ENCODE measurements around the gene COBLL1.

DNA sequence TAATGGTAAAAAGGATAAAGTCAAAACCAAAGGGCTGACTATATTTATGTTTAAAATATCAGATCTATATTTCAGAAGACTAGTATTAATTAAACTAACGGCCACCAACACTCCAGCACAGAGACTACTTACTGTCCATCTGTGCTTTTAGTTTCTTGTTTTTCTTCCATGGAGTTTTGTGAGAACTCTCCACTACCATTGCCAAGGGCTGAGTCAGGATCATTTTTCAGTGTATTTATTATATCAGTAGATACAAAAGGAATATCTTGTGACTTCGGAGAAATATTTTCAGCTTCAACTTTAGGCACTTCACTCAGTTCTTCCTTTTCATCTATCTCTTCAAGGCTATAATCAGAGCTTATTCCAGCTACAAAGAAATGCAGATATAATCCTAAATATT is 141.2 kb downstream of the COBLL1 start:
- TF ChIP-seq, protein P1, sequence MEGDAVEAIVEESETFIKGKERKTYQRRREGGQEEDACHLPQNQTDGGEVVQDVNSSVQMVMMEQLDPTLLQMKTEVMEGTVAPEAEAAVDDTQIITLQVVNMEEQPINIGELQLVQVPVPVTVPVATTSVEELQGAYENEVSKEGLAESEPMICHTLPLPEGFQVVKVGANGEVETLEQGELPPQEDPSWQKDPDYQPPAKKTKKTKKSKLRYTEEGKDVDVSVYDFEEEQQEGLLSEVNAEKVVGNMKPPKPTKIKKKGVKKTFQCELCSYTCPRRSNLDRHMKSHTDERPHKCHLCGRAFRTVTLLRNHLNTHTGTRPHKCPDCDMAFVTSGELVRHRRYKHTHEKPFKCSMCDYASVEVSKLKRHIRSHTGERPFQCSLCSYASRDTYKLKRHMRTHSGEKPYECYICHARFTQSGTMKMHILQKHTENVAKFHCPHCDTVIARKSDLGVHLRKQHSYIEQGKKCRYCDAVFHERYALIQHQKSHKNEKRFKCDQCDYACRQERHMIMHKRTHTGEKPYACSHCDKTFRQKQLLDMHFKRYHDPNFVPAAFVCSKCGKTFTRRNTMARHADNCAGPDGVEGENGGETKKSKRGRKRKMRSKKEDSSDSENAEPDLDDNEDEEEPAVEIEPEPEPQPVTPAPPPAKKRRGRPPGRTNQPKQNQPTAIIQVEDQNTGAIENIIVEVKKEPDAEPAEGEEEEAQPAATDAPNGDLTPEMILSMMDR (conservative IDR thresholded peaks at IDR 0.05 in 1 of 2, IDR thresholded peaks at IDR 0.05 in 1 of 2; ENCODE audit: low read depth in 1 of 2, low read length in 2 of 2), result no peak
- no peak for TF ChIP-seq EZH2 (IDR thresholded peaks at IDR 0.05; ENCODE audit: low read length, missing control alignments)

Data from fibroblast of lung (primary cell).